Activated T-cell treated with anti-CD3 and anti-CD28 coated beads, Interleukin-2, amount 50 U/mL, for 1 hour (primary cell): Measurements from ENCODE around the gene GAP43.
"Not testable (repeated sequence)": the region's sequence is repeated elsewhere in the genome, so short reads cannot be mapped to it uniquely, and the experiment has no call there.

Source experiments
- DNase-seq: peaks from one replicate; pipeline ENCODE4 v3.0.0-alpha.2; 2020

GAP43 gene

GRCh38 chr3:115704661-115705338 is 81.5 kb downstream of the GAP43 start:
- no peak for DNase-seq

GRCh38 chr3:115706311-115706829 is 83.1 kb downstream of the GAP43 start:
- DNase-seq, result no peak

DNA sequence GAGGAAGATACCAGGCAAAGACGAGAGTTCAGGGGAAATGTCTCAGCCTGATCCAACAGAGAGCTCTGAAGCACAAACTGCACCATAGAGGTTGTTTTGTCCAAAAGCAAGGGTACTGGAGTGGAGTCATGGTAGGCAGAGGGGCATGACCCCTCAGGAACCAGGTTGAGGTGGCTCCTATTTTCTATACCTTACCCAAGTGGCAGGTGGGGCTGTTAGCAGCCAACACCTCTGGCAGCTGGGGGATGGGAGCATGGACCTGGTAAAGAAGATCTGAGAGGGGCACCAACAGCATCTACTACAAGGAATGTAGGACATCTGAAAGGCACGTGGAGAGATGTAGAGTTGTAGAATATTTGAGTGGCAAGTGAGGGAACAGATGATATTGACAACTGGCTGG is 85.2 kb downstream of the GAP43 start:
- no peak for DNase-seq

DNA sequence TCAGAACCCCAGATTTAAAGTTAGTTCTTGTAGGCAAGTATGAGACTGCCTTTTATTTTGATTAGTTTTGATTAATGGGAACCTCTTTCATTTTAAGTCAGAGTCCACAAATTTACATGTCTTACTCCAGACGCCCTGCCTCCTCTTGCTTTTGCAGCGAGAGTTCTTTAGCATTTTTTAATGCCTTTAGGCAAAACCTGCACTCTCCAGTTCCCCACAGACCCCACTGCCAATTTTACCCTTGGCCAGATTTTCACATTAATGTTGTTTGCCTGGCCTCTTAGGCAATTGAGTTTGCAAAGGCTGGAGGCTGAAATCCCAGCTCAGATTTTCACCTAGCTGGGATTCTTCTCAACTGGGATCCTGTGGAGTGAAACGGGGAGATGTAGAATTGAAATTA is 85.8 kb downstream of the GAP43 start:
- no peak for DNase-seq

- DNase-seq, result no peak
Measured at GRCh38 chr3:115709931-115710330, 86.6 kb downstream of the GAP43 start.

DNA sequence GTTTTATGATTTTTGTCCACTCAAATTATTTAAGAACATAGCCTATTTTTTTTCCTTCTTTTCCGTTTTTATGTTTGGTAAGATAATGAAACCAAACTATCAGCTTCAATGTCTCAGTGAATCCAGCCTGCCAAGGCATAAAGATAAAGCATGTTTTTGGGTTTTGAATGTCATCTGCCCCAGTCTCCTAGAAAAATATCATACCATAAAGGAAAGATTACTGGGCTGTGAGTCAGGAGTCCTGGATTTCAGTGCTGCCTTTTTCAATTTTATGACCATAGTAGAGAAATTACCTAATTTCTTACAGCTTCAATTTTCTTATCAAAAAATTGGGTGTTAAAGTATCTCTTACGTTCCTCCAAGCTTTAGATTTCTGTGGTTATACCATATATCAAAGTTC is 87.5 kb downstream of the GAP43 start:
- DNase-seq, result no peak

GRCh38 chr3:115712871-115713270 is 89.6 kb downstream of the GAP43 start:
- no peak for DNase-seq

GRCh38 chr3:115713284-115713683 is 90.0 kb downstream of the GAP43 start:
- DNase-seq, result no peak

GRCh38 chr3:115715241-115715745 is 92.0 kb downstream of the GAP43 start:
- DNase-seq, result no peak

DNA sequence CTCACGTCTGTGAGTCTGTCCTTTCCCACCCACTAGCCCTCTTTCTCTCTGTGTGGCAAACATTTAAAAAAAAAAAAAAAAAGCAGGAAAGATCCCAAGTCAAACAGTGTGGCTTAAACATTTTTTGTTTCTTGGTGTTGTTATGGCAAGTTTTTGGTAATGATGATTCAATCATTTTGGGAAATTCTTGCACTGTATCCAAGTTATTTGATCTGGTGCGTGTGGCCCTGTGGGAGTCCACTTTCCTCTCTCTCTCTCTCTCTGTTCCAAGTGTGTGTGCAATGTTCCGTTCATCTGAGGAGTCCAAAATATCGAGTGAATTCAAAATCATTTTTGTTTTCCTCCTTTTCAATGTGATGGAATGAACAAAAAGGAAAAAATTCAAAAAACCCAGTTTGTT is 97.7 kb downstream of the GAP43 start:
- DNase-seq, result no peak

- DNase-seq, result no peak
Measured at GRCh38 chr3:115725800-115726199, 102.5 kb downstream of the GAP43 start.

GRCh38 chr3:115727135-115727534 is 103.8 kb downstream of the GAP43 start:
- no peak for DNase-seq

DNA sequence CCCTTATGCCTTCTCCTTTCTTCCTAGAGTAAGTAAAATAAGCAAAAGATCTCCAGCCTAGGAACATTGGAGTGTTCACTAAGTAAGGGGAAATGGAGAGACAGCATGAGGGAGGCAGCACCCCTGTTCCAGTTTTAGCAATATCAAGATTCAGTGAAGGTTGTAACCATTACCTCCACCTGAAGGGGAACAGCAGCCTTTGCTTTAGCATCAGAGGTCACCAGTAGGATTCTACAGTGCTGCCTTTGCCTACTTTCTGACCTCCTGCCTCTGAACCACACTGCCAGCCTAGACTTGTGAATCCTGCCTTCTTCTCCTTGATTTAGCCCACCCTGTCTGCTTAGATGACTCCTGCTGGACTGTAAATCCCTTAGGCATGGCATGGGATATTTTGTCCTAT is 104.7 kb downstream of the GAP43 start:
- DNase-seq, result no peak

- DNase-seq, result not testable (repeated sequence)
Measured at GRCh38 chr3:115736341-115736740, 113.0 kb downstream of the GAP43 start.

GRCh38 chr3:115741650-115742049 is 118.3 kb downstream of the GAP43 start:
- DNase-seq, result no peak

GRCh38 chr3:115744516-115744915 is 121.2 kb downstream of the GAP43 start:
- DNase-seq, result not testable (repeated sequence)

- DNase-seq, result not testable (repeated sequence)
Measured at GRCh38 chr3:115752978-115753377, 129.7 kb downstream of the GAP43 start.

DNA sequence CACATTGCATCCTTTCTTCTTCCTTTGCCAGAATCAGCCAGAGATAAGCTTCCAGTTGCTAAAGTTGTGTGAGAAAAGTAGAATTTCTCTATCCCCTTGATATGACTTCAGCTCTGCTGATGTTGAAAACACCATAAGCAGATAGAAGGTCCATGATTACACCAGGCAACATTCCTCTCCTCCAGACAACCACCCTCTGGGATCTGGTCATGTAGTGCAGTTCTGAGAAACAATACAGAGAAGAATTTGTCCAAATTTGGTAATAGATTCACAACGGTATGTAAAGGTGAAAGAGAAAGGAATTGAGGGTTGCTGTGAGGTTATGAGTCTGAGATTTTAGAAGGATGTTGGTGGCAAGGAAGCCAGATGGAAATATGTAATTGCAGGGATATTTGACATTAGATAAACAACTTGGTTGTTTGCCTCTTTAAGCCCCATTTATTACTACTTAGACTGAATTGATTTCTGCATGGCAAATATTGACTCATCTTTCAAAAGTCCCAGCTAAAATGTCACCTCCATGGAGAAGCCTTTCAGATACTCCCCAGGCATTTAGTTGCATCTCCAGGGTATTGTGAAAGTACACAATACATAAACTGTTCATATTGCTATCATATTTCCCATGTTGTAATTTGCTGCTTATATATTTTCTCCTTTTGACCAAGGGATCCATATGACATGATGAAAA is 134.9 kb downstream of the GAP43 start:
- DNase-seq, result no peak

DNA sequence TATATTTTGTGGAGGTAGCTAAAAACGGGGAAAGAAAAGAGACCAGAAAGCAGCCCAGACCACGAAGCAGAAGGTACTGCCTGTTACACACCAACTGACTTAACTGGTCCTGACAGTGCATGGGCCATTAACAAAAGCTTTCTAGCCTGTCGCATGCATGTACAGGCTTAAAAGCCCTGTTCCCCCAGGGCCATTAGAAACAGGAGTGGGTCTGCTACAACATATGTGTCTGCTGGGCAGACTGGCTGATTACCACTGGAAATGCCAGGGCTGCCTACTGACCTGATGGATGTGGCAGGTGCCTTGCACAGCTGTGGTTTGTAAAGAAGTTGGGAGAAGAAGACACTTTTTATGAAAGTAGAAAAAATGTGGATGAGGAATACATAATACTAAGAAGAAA is 137.4 kb downstream of the GAP43 start:
- no peak for DNase-seq

- no peak for DNase-seq
Measured at GRCh38 chr3:115761927-115762305, 138.6 kb downstream of the GAP43 start.

DNA sequence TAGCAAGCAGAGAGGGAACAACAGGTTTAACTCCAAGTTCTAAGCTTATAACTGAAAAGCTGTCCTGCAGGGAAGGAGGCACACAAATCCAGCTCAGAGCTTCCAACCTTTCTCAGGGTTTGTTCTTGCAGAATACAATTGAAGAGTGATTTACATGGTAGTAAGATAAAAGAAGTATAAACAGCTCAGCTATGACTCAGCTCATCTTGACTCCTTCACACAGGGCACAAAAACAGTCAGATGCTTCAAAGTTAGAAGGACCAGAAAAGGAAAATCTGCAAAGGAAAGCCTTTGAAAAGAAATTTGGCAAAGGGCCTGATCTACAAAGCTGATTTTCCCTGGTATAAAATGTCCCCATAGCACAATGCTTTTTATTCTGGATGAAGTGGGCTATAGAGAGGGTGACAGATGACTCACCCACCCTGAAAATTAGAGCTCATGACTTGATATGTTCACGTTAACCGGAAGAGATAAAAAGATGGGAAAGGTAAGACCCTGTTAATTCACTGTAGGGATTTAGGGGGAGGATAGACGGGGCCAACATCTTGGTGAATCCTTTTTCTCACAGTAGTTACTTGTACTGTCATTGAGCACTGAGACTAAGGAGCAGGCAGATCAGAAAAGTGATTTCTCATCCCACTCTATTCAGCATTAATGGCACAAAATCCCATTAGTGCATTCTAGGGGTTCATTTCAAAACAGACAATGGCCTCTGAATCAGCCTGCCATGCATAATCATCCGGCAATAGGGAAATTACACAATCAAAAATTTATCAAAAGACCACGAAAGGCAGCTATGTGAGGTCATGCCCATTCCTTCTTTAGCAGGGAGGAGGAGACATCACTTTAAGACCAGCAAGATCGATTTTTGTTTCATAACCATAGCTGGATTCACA is 143.5 kb downstream of the GAP43 start:
- DNase-seq, result no peak

DNA sequence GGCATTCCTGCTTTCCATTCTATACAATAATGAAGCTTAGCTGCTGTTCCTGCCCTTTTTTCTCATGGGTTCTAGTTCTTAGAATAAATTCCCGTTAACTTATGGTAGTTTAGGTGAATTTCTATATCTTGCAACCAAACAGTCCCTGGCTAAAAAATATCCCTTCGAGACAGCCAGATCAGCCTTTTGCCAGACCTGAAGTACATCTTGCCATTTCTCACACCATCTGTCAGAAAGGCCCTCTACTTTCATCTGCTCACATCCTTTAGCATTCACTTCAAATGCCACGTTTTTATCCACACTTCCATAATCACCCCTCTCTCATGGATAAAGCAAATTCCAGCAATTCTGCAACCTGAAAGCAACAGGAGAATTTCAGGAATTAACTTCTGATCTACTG is 145.4 kb downstream of the GAP43 start:
- DNase-seq, result no peak
